NCI-H1436 treated with DMSO at 0.1 percent for 48 hours (cell line): ENCODE data around the gene QSOX2.
"Not testable (repeated sequence)": the region's sequence is repeated elsewhere in the genome, so short reads cannot be mapped to it uniquely, and the experiment has no call there.

Source experiments
- DNase-seq: peaks from one replicate; lab custom pipeline; 2025; lab: John Stamatoyannopoulos, UW

The QSOX2 gene

DNA sequence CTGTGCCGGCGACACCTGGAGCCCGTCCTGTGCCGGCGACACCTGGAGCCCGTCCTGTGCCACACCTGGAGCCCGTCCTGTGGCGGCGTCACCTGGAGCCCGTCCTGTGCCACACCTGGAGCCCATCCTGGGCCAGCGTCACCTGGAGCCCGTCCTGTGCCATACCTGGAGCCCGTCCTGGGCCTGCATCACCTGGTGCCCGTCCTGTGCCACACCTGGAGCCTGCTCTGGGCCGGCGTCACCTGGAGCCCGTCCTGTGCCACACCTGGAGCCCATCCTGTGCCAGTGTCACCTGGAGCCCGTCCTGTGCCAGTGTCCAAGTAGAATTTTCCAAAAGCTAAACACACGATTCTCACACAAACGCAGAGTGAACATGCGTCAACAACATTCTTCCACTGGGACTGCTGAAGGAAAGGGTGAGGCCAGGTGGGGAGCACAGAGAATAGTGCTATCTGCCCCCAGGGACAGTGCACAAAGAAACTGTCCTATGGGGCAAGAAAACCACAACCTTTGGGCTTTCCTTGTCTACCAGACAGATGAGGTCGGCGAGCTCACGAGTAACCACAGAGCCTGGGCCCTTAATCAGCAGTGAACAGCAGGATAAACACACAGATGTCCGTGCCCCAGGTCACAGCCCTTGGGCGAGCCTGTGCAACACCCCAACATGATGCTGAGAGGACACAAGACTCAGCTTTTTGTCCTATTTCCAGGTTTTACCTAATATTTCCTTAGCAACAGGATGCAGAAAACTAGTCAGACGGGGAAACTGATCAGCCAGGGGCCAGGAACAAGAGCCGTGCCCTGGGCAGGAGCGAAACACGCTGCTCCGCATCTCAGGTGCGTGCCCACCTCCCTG is 7.9 kb downstream of the QSOX2 start:
- no peak for DNase-seq

- not testable (repeated sequence) for DNase-seq
These were observed 8.9 kb downstream of the QSOX2 start for GRCh38 chr9:136236471-136237410.

DNA sequence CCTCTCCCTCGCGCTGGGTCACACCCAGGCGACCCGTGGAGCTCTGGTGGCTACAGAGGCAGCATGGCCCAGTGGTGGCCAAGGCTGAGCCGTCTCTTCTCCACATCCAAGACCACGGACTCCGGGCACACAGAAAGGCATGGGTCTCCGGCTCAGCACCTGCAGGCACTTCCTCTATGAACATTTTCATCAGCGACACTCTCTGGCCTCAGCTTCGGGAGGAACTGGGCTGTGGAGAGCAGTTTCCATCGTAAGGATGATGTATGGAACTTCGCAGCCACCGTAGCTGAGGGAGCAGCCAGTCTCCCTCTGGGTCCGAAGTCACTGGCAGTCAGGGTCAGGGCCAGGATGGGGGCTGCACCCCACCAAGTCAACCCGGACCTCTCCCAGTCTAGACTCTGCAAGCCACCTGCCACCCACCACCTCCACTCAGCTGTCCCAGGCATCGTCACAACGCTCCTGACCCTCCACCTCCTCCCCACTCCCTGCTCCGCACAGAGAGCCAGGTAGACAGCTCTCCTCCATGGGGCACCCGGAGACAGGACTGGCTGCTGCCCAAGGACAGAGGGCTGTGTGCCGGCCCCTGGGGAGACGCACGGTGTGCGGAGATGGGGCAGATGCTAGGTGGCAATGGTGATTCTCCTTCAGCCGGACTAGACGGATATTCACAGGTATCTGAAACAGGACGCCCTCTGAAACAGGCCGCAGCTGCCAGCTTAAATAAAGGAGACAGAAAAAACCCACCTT is 9.7 kb downstream of the QSOX2 start:
- no peak for DNase-seq

GRCh38 chr9:136235171-136235570 is 10.4 kb downstream of the QSOX2 start:
- DNase-seq: no peak

DNA sequence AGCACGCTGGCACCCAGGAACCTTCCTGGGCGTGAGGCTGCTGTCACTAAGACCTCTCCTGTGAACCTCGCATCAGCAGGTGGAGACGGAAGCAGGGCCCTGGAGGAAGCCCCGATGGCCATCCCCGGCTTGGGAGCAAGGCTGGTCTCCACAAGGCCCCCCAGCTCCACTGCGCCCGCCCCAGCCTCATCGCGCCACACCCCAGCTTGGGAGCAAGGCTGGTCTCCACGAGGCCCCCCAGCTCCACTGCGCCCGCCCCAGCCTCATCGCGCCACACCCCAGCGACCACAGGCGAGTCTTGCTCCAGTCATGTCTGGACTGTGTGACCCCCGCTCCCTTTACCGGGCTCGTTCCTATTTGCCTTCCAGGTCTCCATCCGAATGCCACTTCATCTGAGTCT is 11.0 kb downstream of the QSOX2 start:
- no peak for DNase-seq

DNA sequence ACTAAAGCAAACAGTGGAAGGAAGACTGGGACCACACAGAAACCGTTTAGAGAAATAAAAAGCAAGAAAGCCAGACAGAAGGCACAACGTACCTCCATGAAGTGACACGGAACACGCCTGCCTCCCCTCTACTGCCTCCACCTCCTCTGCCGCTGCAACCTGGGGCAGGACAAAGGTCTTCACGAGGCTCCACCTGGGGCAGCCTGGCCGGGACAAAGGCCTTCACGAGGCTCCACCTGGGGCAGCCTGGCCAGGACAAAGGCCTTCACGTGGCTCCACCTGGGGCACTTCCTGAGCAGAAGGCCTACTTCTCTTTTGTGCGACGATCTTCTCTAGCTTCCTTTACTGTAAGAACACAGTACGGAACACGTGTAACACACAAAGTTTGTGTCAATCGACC is 11.7 kb downstream of the QSOX2 start:
- DNase-seq: no peak

- DNase-seq: no peak
These were observed 12.2 kb downstream of the QSOX2 start for GRCh38 chr9:136233411-136233810.

DNA sequence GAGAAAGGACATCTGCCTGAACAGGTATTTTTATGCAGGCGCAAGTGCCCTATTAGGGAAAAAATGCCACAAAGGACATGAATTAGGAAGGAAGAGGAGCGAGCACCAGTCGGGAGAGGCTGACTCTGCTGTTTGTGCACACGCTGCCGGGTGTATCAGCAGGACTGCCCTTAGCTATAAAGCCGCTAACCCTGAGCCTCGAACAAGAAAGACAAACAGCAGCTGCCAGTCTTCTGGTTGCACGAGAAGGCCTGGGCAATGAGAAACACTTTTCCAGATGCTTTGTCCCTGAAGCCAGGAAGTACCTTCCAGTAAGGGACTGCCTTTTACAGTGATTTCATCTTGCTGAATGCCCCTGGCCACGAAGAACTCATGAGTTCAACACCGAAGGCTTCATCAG is 12.6 kb downstream of the QSOX2 start:
- DNase-seq: no peak

GRCh38 chr9:136231478-136232297 is 13.9 kb downstream of the QSOX2 start:
- DNase-seq: no peak

GRCh38 chr9:136230773-136231172 is 14.8 kb downstream of the QSOX2 start:
- DNase-seq: no peak

- DNase-seq: no peak
These were observed 15.2 kb downstream of the QSOX2 start for GRCh38 chr9:136230365-136230764.

DNA sequence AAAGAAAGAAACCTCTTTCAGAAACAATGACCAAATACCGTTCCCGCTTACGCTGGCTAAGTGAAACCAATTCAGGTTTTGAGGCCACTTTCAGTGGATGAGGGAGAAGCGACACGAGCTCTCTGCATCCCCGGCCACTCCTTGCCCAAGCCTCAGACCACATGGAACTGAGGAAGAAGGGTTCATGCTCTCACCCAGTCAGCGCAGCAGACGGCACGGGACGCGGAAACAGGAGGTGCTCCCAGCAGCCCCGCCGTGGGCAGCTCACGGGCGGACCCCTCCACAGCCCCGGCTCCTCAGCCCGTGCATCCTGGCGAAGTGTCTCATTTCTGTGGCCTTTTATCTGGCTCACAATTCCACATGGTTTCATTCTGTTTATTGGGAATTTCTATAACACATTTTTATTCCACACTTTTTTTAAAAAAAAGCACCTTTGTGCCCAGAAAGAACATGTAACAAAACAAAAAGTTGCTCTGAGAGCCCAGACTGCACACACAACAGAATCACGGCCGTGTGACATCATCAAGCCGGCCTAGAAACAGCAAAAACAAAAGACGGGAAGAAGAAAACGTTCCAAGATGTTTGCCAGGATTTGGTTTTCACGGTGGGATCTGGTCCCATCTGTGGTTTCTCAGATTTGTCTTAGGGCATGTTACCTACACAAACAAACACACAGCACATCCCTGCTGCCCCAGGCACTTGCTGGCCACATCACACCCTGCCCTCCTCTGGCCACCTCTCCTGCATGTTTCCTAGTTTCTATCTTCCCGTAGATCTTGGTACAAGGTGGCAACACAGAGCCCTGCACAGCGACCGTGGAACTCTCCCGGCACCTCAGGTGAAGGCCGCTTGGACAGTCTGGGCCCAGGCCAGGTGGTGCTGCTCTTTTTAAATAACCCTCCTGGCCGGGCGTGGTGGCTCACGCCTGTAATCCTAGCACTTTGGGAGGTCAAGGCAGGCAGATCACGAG is 16.2 kb downstream of the QSOX2 start:
- DNase-seq: no peak

- no peak for DNase-seq
These were observed 17.3 kb downstream of the QSOX2 start for GRCh38 chr9:136228107-136228875.

DNA sequence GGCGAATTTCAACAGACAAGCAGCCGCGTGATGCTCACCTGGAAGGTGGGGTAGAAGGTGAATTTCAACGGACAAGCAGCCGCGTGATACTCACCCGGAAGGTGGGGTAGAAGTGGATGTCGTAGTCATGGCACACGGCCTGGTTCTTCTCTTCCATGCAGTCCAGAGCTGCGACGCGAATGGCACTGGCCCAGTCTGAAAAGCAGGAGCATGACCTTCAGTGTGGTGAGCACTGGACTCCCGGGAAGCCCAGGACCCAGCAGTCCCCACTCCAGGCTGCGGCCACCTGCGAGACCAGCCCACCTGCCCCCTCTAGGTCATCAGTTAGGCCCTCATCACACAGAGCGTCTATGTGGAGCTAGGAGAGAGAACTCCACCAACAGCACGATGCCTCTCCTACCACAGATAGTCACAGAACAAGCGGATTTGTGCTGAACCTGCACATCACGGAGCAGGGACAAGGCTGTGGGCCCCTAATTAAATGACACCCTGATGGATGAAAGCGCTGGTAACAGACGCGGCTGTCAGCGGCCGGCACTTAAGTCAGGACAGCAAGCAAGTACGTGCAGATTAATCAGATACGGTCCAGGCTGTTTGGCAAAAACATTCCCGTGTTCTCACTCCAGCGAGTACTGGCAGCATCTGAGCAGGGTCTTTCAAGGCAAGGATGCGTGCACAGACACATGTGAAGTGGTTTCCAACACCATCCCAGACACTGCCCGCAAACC is 18.8 kb downstream of the QSOX2 start:
- DNase-seq: no peak

DNA sequence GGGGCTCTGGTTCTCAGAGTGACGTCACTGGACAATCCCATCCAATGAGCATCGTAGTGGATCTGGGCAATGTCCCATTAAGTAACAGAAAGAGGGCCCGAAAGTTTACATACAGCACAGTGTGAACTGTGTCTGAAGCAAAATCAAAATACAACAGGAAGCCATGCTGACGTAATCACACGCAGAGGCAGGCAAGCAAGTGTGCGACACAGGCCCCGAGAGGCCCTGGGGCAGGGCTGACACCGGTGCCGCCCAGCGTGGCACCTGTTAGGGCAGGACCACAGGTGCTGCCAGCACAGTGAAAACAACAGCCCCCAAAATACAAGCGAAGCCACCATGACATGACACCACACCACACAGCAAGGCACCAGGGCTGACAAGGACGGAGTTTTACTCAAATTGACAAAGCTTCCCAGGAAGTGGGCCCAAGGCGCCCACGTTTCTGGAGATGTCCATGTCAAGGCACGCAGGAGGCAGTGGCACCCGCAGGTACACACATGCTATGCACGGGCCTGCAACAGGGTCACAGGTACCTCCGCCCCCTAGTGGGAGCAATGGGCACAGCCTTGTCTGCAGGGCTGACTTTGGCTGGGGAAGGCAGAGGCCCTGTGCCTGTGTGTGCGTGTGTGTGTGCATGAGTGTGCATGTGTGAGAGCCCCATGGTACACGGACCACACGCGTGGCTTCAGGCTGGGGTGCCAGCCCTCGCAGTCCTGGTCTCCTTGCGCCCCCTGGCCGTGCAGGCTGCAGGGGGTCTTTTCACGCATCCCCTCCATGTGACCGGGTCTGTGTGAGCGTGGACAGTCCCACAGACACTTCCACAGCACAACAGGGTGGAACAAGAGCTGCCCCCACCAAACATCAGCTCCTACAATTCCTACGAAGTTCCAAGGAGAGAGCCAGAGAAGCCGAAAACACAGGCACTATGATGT is 19.6 kb downstream of the QSOX2 start:
- no peak for DNase-seq

GRCh38 chr9:136225366-136225747 is 20.3 kb downstream of the QSOX2 start:
- DNase-seq: no peak

- no peak for DNase-seq
These were observed 21.6 kb downstream of the QSOX2 start for GRCh38 chr9:136223871-136224640.
